ENCODE results near the gene ATP6V0B.

The ATP6V0B gene

GRCh38 chr1:43994071-43994470, 19.3 kb downstream of the ATP6V0B start:
- Histone ChIP-seq H3K9me3 (ENCODE audit: control insufficient read depth, insufficient read depth, low read length) (no peaks in the 10 kb centered on the region), H3K4me3 (ENCODE audit: low read length) (no peak overlapping the region), H3K36me3 (ENCODE audit: control insufficient read depth, insufficient read depth, low read length) (no peaks in the 10 kb centered on the region), H3K27ac (ENCODE audit: low read length) (no peak overlapping the region), H3K27me3 (ENCODE audit: control insufficient read depth, insufficient read depth, low read length) (no peaks in the 10 kb centered on the region), H3K4me1 (ENCODE audit: control insufficient read depth, insufficient read depth, low read length) (peaks cover 4% of the 10 kb centered on the region)
- no peak for DNase-seq (ENCODE audit: low read depth, low spot score)
- no CpG with 5 or more reads among the region's 7 CpGs for WGBS (ENCODE audit: insufficient coverage, insufficient read length)

GRCh38 chr1:43994794-43995790, 20.3 kb downstream of the ATP6V0B start:
- Histone ChIP-seq H3K36me3 (ENCODE audit: control insufficient read depth, insufficient read depth, low read length) (no peaks in the 10 kb centered on the region), H3K4me3 (ENCODE audit: low read length) (no peak overlapping the region), H3K4me1 (ENCODE audit: control insufficient read depth, insufficient read depth, low read length) (peaks cover 4% of the 10 kb centered on the region), H3K27me3 (ENCODE audit: control insufficient read depth, insufficient read depth, low read length) (no peaks in the 10 kb centered on the region), H3K9me3 (ENCODE audit: control insufficient read depth, insufficient read depth, low read length) (no peaks in the 10 kb centered on the region), H3K27ac (ENCODE audit: low read length) (no peak overlapping the region)
- peak; percentile 45 for DNase-seq (ENCODE audit: low read depth, low spot score)
- WGBS (ENCODE audit: insufficient coverage, insufficient read length) = no CpG with 5 or more reads among the region's 15 CpGs

- Histone ChIP-seq H3K36me3 (ENCODE audit: control insufficient read depth, insufficient read depth, low read length) (peaks cover 2% of the 10 kb centered on the region; the same call in 1 of the 2 replicates), H3K27ac (ENCODE audit: low read length) (no peak overlapping the region), H3K4me3 (ENCODE audit: low read length) (no peak overlapping the region), H3K27me3 (ENCODE audit: control insufficient read depth, insufficient read depth, low read length) (no peaks in the 10 kb centered on the region), H3K4me1 (ENCODE audit: control insufficient read depth, insufficient read depth, low read length) (peaks cover 2% of the 10 kb centered on the region), H3K9me3 (ENCODE audit: control insufficient read depth, insufficient read depth, low read length) (no peaks in the 10 kb centered on the region)
- DNase-seq (ENCODE audit: low read depth, low spot score) = no peak
- no CpG with 5 or more reads among the region's 21 CpGs for WGBS (ENCODE audit: insufficient coverage, insufficient read length)
These were observed 21.4 kb downstream of the ATP6V0B start for GRCh38 chr1:43995984-43996732.

GRCh38 chr1:43996733-43997115, 22.0 kb downstream of the ATP6V0B start:
- Histone ChIP-seq H3K27ac (ENCODE audit: low read length) (no peak overlapping the region), H3K4me3 (ENCODE audit: low read length) (no peak overlapping the region), H3K36me3 (ENCODE audit: control insufficient read depth, insufficient read depth, low read length) (peaks cover 2% of the 10 kb centered on the region; the same call in 1 of the 2 replicates), H3K4me1 (ENCODE audit: control insufficient read depth, insufficient read depth, low read length) (peaks cover 2% of the 10 kb centered on the region), H3K27me3 (ENCODE audit: control insufficient read depth, insufficient read depth, low read length) (no peaks in the 10 kb centered on the region), H3K9me3 (ENCODE audit: control insufficient read depth, insufficient read depth, low read length) (no peaks in the 10 kb centered on the region)
- WGBS (ENCODE audit: insufficient coverage, insufficient read length) = no CpG with 5 or more reads among the region's 6 CpGs
- no peak for DNase-seq (ENCODE audit: low read depth, low spot score)

GRCh38 chr1:43997295-43997999, 22.7 kb downstream of the ATP6V0B start:
- WGBS (ENCODE audit: insufficient coverage, insufficient read length) = no CpG with 5 or more reads among the region's 22 CpGs
- no peak overlapping the region for H3K27ac ChIP-seq (ENCODE audit: low read length)
- no peak overlapping the region for H3K4me3 ChIP-seq (ENCODE audit: low read length)
- no peaks in the 10 kb centered on the region for H3K9me3 ChIP-seq (ENCODE audit: control insufficient read depth, insufficient read depth, low read length)
- peaks cover 2% of the 10 kb centered on the region; the same call in 1 of the 2 replicates for H3K36me3 ChIP-seq (ENCODE audit: control insufficient read depth, insufficient read depth, low read length)
- H3K4me1 ChIP-seq (ENCODE audit: control insufficient read depth, insufficient read depth, low read length) = peaks cover 2% of the 10 kb centered on the region
- no peak for DNase-seq (ENCODE audit: low read depth, low spot score)
- no peaks in the 10 kb centered on the region for H3K27me3 ChIP-seq (ENCODE audit: control insufficient read depth, insufficient read depth, low read length)

- H3K36me3 ChIP-seq (ENCODE audit: control insufficient read depth, insufficient read depth, low read length) = peaks cover 2% of the 10 kb centered on the region; the same call in 1 of the 2 replicates
- no CpG with 5 or more reads among the region's 11 CpGs for WGBS (ENCODE audit: insufficient coverage, insufficient read length)
- H3K27ac ChIP-seq (ENCODE audit: low read length) = no peak overlapping the region
- no peaks in the 10 kb centered on the region for H3K9me3 ChIP-seq (ENCODE audit: control insufficient read depth, insufficient read depth, low read length)
- no peak for DNase-seq (ENCODE audit: low read depth, low spot score)
- no peak overlapping the region for H3K4me3 ChIP-seq (ENCODE audit: low read length)
- no peaks in the 10 kb centered on the region for H3K27me3 ChIP-seq (ENCODE audit: control insufficient read depth, insufficient read depth, low read length)
- H3K4me1 ChIP-seq (ENCODE audit: control insufficient read depth, insufficient read depth, low read length) = peaks cover 2% of the 10 kb centered on the region
These were observed 23.2 kb downstream of the ATP6V0B start for GRCh38 chr1:43998000-43998378.

- Histone ChIP-seq H3K4me1 (ENCODE audit: control insufficient read depth, insufficient read depth, low read length) (peaks cover 2% of the 10 kb centered on the region), H3K27ac (ENCODE audit: low read length) (no peak overlapping the region), H3K36me3 (ENCODE audit: control insufficient read depth, insufficient read depth, low read length) (peaks cover 2% of the 10 kb centered on the region; the same call in 1 of the 2 replicates), H3K27me3 (ENCODE audit: control insufficient read depth, insufficient read depth, low read length) (no peaks in the 10 kb centered on the region), H3K9me3 (ENCODE audit: control insufficient read depth, insufficient read depth, low read length) (no peaks in the 10 kb centered on the region), H3K4me3 (ENCODE audit: low read length) (no peak overlapping the region)
- no CpG with 5 or more reads among the region's 8 CpGs for WGBS (ENCODE audit: insufficient coverage, insufficient read length)
- no peak for DNase-seq (ENCODE audit: low read depth, low spot score)
These were observed 24.7 kb downstream of the ATP6V0B start for GRCh38 chr1:43999455-43999854.

- DNase-seq (ENCODE audit: low read depth, low spot score) = no peak
- no peaks in the 10 kb centered on the region for H3K27me3 ChIP-seq (ENCODE audit: control insufficient read depth, insufficient read depth, low read length)
- no peaks in the 10 kb centered on the region; the same call in none of the 2 replicates for H3K4me1 ChIP-seq (ENCODE audit: control insufficient read depth, insufficient read depth, low read length)
- H3K27ac ChIP-seq (ENCODE audit: low read length) = no peak overlapping the region
- no CpG with 5 or more reads among the region's 8 CpGs for WGBS (ENCODE audit: insufficient coverage, insufficient read length)
- H3K9me3 ChIP-seq (ENCODE audit: control insufficient read depth, insufficient read depth, low read length) = no peaks in the 10 kb centered on the region
- H3K36me3 ChIP-seq (ENCODE audit: control insufficient read depth, insufficient read depth, low read length) = peaks cover 2% of the 10 kb centered on the region; the same call in 1 of the 2 replicates
- H3K4me3 ChIP-seq (ENCODE audit: low read length) = no peak overlapping the region
These were observed 25.4 kb downstream of the ATP6V0B start for GRCh38 chr1:44000122-44000665.

GRCh38 chr1:44002165-44002564, 27.4 kb downstream of the ATP6V0B start:
- Histone ChIP-seq H3K36me3 (ENCODE audit: control insufficient read depth, insufficient read depth, low read length) (peaks cover 2% of the 10 kb centered on the region; the same call in 1 of the 2 replicates), H3K4me3 (ENCODE audit: low read length) (no peak overlapping the region), H3K27me3 (ENCODE audit: control insufficient read depth, insufficient read depth, low read length) (no peaks in the 10 kb centered on the region), H3K27ac (ENCODE audit: low read length) (no peak overlapping the region), H3K9me3 (ENCODE audit: control insufficient read depth, insufficient read depth, low read length) (no peaks in the 10 kb centered on the region), H3K4me1 (ENCODE audit: control insufficient read depth, insufficient read depth, low read length) (no peaks in the 10 kb centered on the region; the same call in none of the 2 replicates)
- no CpG with 5 or more reads among the region's 8 CpGs for WGBS (ENCODE audit: insufficient coverage, insufficient read length)
- no peak for DNase-seq (ENCODE audit: low read depth, low spot score)

Measured in iPS DF 6.9 (cell line).